A549 (cell line): ENCODE data around the gene TIAM2.

Source experiments
- POLR2A ChIP-seq: IDR thresholded peaks from 2 replicates; pipeline ENCODE4 v1.6.1; 2012; ENCODE audit warnings: mild to moderate bottlenecking, low read length
- TF ChIP-seq, protein P1 (sequence below): fragments of >200 bp; sonication (Bioruptor Twin); formaldehyde crosslinking; IDR thresholded peaks from 3 replicates; pipeline ENCODE4 v1.5.1; 2016
- TF ChIP-seq, protein P2 (sequence below): fragments of 450-650 bp; IDR thresholded peaks from 2 replicates; pipeline ENCODE4 v1.6.1; 2014; ENCODE audit warnings: antibody characterized with exemption
- TF ChIP-seq, protein P3 (sequence below): fragments of 200-600 bp; sonication (generic); IDR thresholded peaks from 2 replicates; pipeline ENCODE4 v1.6.1; 2016; ENCODE audit warnings: antibody characterized with exemption, mild to moderate bottlenecking, moderate library complexity
- TF ChIP-seq, protein P4 (sequence below): fragments of 250-450 bp; sonication (Bioruptor Pico); IDR thresholded peaks from 2 replicates; pipeline ENCODE4 v1.5.0; 2021; ENCODE audit warnings: mild to moderate bottlenecking, moderate library complexity, borderline replicate concordance

DNA sequence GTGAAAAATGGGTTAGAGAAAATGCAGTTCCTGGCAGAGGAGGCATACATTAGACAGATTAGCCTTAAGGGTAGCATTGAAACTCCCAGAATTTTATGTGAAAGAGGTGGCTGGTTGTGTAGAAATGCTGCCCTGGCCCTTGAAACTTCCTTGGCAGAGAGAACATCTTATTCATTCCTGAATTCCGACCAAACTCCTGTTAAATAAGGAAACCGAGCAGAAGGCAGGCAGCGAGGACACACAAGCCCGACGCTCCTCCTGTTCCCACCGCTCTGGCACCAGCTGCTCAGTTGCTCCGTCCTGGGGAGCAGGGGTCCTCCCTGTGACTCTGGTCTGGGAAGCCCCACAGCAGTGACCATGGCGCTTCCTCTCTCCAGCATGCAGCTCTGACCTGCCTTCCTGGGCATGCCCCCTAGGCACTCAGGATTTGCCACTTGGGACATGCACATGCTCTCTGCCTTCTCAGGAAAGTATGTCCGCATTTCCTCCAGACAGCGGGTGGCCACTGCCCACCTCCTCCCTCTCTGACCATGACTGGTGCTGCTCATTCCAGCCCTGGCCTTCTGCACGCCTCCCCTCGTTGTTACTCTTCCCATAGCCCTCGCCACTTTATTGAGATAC, 233.5 kb downstream of the TIAM2 start:
- TF ChIP-seq POLR2A, result no peak
- TF ChIP-seq, protein P1, sequence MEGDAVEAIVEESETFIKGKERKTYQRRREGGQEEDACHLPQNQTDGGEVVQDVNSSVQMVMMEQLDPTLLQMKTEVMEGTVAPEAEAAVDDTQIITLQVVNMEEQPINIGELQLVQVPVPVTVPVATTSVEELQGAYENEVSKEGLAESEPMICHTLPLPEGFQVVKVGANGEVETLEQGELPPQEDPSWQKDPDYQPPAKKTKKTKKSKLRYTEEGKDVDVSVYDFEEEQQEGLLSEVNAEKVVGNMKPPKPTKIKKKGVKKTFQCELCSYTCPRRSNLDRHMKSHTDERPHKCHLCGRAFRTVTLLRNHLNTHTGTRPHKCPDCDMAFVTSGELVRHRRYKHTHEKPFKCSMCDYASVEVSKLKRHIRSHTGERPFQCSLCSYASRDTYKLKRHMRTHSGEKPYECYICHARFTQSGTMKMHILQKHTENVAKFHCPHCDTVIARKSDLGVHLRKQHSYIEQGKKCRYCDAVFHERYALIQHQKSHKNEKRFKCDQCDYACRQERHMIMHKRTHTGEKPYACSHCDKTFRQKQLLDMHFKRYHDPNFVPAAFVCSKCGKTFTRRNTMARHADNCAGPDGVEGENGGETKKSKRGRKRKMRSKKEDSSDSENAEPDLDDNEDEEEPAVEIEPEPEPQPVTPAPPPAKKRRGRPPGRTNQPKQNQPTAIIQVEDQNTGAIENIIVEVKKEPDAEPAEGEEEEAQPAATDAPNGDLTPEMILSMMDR, result no peak
- TF ChIP-seq, protein P2, sequence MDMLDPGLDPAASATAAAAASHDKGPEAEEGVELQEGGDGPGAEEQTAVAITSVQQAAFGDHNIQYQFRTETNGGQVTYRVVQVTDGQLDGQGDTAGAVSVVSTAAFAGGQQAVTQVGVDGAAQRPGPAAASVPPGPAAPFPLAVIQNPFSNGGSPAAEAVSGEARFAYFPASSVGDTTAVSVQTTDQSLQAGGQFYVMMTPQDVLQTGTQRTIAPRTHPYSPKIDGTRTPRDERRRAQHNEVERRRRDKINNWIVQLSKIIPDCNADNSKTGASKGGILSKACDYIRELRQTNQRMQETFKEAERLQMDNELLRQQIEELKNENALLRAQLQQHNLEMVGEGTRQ, result no peak
- TF ChIP-seq, protein P3, sequence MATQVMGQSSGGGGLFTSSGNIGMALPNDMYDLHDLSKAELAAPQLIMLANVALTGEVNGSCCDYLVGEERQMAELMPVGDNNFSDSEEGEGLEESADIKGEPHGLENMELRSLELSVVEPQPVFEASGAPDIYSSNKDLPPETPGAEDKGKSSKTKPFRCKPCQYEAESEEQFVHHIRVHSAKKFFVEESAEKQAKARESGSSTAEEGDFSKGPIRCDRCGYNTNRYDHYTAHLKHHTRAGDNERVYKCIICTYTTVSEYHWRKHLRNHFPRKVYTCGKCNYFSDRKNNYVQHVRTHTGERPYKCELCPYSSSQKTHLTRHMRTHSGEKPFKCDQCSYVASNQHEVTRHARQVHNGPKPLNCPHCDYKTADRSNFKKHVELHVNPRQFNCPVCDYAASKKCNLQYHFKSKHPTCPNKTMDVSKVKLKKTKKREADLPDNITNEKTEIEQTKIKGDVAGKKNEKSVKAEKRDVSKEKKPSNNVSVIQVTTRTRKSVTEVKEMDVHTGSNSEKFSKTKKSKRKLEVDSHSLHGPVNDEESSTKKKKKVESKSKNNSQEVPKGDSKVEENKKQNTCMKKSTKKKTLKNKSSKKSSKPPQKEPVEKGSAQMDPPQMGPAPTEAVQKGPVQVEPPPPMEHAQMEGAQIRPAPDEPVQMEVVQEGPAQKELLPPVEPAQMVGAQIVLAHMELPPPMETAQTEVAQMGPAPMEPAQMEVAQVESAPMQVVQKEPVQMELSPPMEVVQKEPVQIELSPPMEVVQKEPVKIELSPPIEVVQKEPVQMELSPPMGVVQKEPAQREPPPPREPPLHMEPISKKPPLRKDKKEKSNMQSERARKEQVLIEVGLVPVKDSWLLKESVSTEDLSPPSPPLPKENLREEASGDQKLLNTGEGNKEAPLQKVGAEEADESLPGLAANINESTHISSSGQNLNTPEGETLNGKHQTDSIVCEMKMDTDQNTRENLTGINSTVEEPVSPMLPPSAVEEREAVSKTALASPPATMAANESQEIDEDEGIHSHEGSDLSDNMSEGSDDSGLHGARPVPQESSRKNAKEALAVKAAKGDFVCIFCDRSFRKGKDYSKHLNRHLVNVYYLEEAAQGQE, result no peak
- TF ChIP-seq, protein P4, sequence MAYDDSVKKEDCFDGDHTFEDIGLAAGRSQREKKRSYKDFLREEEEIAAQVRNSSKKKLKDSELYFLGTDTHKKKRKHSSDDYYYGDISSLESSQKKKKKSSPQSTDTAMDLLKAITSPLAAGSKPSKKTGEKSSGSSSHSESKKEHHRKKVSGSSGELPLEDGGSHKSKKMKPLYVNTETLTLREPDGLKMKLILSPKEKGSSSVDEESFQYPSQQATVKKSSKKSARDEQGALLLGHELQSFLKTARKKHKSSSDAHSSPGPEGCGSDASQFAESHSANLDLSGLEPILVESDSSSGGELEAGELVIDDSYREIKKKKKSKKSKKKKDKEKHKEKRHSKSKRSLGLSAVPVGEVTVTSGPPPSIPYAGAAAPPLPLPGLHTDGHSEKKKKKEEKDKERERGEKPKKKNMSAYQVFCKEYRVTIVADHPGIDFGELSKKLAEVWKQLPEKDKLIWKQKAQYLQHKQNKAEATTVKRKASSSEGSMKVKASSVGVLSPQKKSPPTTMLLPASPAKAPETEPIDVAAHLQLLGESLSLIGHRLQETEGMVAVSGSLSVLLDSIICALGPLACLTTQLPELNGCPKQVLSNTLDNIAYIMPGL (CRISPR knock-in tag), result no peak
